Endothelial cell (in vitro differentiated cells): ENCODE measurements around the gene P2RX4. TPM values are rescaled to one million over a fixed set of nuclear protein-coding genes. Genes with fewer than 3 reads are reported as not detected.

ENCODE experiments used
- DNase-seq: peaks from one replicate; pipeline ENCODE4 v3.0.0; 2021; ENCODE audit warnings: low spot score
- H3K27ac Mint-ChIP-seq: one replicate; pipeline ENCODE4 v1.8.0; 2021; ENCODE audit warnings: mixed read lengths, inconsistent platforms; ENCODE audit not compliant: unreplicated experiment
- H3K27me3 Mint-ChIP-seq: one replicate; pipeline ENCODE4 v1.8.0; 2021; ENCODE audit warnings: mild to moderate bottlenecking, moderate library complexity, mixed read lengths, inconsistent platforms; ENCODE audit not compliant: unreplicated experiment
- H3K36me3 Mint-ChIP-seq: one replicate; pipeline ENCODE4 v1.8.0; 2021; ENCODE audit warnings: mild to moderate bottlenecking, low read depth, mixed read lengths, inconsistent platforms; ENCODE audit not compliant: unreplicated experiment
- H3K4me1 Mint-ChIP-seq: one replicate; pipeline ENCODE4 v1.8.0; 2021; ENCODE audit warnings: mild to moderate bottlenecking, mixed read lengths, inconsistent platforms; ENCODE audit not compliant: unreplicated experiment
- H3K4me3 Mint-ChIP-seq: one replicate; pipeline ENCODE4 v1.8.0; 2021; ENCODE audit warnings: mild to moderate bottlenecking, mixed read lengths, inconsistent platforms; ENCODE audit not compliant: unreplicated experiment
- H3K9me3 Mint-ChIP-seq: one replicate; pipeline ENCODE4 v1.8.0; 2021; ENCODE audit warnings: mixed read lengths, inconsistent platforms; ENCODE audit not compliant: unreplicated experiment
- total RNA-seq: library from RNA; stranded (reverse); fragmentation: NEBNext Ultra II Directional; extraction: Animal tissue kit (Norgen Biotek cat#: 25700); gene quantifications from one replicate; pipeline ENCODE4 v1.2.1, GENCODE V29; 2021; ENCODE audit not compliant: unreplicated experiment
- TF ChIP-seq, protein P1 (sequence below): fragments of 200-600 bp; sonication (generic); IDR thresholded peaks from one replicate; pipeline ENCODE4 v1.5.0; 2021; ENCODE audit warnings: antibody characterized with exemption; ENCODE audit not compliant: unreplicated experiment

P2RX4 gene
- total RNA-seq, 1 donor from 2014 or later = 20.0 TPM

DNA sequence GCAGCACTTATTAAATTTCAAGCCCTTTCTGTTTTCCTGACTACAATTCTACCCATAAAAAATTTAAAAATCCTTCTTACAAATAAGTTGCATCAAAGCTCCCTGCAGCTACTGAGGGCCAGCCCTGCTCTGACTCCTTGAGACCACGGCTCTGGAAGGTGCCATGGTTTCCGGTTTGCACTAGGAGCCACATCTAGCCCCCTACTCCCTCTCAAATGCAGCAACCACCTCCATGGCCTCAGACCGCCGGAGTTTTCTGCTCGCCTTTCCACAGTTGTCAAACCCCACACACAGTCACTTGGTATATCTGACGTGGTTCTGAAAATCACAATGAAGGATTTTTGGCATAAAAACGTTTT lies 30.1 kb downstream of the P2RX4 start:
- no peak for DNase-seq
- Mint-ChIP-seq H3K36me3 (peaks cover 24% of the 10 kb centered on the region), H3K4me3 (peak overlapping the region; percentile 9), H3K27me3 (peaks cover 7% of the 10 kb centered on the region), H3K9me3 (no peaks in the 10 kb centered on the region), H3K4me1 (peaks cover 36% of the 10 kb centered on the region), H3K27ac (no peak overlapping the region)
- TF ChIP-seq, protein P1, sequence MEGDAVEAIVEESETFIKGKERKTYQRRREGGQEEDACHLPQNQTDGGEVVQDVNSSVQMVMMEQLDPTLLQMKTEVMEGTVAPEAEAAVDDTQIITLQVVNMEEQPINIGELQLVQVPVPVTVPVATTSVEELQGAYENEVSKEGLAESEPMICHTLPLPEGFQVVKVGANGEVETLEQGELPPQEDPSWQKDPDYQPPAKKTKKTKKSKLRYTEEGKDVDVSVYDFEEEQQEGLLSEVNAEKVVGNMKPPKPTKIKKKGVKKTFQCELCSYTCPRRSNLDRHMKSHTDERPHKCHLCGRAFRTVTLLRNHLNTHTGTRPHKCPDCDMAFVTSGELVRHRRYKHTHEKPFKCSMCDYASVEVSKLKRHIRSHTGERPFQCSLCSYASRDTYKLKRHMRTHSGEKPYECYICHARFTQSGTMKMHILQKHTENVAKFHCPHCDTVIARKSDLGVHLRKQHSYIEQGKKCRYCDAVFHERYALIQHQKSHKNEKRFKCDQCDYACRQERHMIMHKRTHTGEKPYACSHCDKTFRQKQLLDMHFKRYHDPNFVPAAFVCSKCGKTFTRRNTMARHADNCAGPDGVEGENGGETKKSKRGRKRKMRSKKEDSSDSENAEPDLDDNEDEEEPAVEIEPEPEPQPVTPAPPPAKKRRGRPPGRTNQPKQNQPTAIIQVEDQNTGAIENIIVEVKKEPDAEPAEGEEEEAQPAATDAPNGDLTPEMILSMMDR = no peak

DNA sequence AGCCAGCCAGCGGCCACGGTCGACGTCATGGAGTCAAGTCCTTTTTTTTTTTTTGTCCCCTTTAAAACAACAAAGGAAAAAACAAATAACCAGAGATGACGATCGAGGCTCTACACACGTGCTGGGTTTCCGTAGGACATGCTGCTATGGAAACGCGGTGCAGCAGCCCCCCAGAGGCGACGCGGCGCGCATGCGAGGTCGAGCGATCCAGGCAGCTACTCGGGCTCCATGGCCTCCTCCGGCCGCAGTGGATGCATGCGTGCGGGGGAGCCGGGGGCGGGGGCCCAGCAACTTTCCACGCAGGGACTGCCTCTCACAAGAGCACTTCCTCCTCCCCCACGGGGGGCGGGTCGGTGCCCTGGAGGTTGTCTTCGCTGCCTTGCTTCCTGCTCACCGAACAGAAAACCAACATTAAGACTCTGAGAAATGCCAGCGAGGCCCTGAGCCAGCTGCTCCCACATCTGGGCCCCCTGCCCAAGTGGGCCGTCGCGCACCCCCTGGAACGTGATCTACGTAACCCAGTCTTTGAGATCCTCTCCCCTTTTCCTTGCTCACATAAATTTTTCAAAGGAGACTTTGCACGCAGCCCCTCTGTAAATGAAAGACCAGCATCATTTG lies 30.7 kb downstream of the P2RX4 start:
- no peak overlapping the region for H3K4me3 Mint-ChIP-seq
- TF ChIP-seq, protein P1 = no peak
- H3K9me3 Mint-ChIP-seq = no peaks in the 10 kb centered on the region
- peaks cover 36% of the 10 kb centered on the region for H3K4me1 Mint-ChIP-seq
- H3K27ac Mint-ChIP-seq = no peak overlapping the region
- peaks cover 7% of the 10 kb centered on the region for H3K27me3 Mint-ChIP-seq
- H3K36me3 Mint-ChIP-seq = peaks cover 24% of the 10 kb centered on the region
- DNase-seq = no peak

DNA sequence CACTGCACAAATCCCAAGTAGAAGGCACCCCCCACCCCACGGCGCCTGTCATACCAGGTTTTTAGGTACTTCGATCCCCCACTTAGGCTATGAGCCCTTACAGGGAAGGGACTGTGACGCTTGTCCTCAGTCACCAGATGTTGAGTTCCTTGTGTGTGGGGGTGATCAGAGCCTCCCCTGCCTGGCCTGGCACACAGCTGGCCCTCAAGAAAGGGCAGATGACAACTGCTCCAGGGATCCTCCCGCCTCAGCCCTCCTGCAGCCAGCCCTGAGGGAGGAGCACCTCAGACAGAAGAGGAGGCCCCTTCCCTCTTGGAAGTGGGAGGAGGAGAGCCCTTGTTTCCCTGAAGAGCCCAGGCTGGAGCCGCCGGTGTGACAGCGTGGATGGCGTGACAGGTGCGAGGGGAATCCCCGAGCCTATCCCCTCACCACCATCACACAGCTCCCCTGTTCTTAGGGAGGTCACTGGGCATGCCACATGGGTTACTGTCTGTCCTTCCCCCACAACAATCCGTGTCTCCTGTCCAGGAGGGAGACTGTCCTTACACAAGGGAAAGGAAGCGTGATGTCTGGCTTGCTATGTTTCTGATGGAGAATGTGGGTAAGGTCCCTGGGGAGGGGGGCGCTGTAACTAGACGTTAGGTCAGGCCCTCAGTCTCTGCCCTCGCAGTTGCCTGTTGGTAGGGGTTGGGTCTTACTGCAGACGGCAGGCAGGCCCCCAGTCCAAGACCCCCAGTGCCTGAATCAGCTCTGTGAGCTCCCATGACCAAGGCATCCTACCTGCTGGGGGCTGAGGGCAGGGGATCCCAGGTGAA lies 31.4 kb downstream of the P2RX4 start:
- Mint-ChIP-seq H3K9me3 (no peaks in the 10 kb centered on the region), H3K4me3 (no peak overlapping the region), H3K27ac (no peak overlapping the region), H3K36me3 (peaks cover 19% of the 10 kb centered on the region), H3K4me1 (peaks cover 36% of the 10 kb centered on the region), H3K27me3 (peaks cover 7% of the 10 kb centered on the region)
- TF ChIP-seq, protein P1 = no peak
- no peak for DNase-seq

DNA sequence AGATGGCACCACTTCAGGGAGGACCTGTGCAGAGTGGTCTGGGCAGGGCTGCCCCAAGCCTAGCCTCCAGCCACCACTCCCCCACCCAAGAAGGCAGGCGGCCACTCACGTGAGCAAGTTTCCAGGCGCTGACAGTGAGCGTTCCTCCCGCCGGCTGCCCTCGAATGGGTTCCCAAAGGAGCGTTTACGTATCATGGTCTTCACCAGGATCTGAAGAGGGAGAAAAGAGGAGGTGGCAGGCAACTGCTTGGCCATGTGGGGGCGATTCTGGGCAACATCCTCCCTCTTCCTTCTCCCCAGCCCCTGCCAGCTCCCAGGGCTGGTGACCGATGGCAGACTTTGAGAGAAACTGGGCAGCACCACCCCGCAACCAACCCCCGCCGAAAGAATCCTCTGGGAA lies 35.1 kb downstream of the P2RX4 start:
- peaks cover 12% of the 10 kb centered on the region for H3K27me3 Mint-ChIP-seq

More for the DNA sequence above, 35.1 kb downstream of the P2RX4 start:
- no peak overlapping the region for H3K27ac Mint-ChIP-seq
- TF ChIP-seq, protein P1 = no peak
- peaks cover 15% of the 10 kb centered on the region for H3K36me3 Mint-ChIP-seq
- peaks cover 8% of the 10 kb centered on the region for H3K4me1 Mint-ChIP-seq
- no peaks in the 10 kb centered on the region for H3K9me3 Mint-ChIP-seq
- H3K4me3 Mint-ChIP-seq = no peak overlapping the region
- no peak for DNase-seq
